Adrenal gland (tissue), 12 donors: ENCODE data around the gene TM9SF2. TPM values are rescaled to one million over a fixed set of nuclear protein-coding genes. Genes with fewer than 3 reads are reported as not detected.

Experiments used
- DNase-seq, 7 donors: peaks; one replicate each; pipeline ENCODE4 v3.0.0-alpha.2; 2019 to 2020
- H3K27ac ChIP-seq, 5 donors: fragments of 200-600 bp; sonication (generic) in 4 of 5; 1 replicate in 3 of 5; 2 replicates in 2 of 5; pipeline versions ENCODE4 v1.5.1 to v1.8.0; 2016 to 2020; ENCODE audit warnings: mild to moderate bottlenecking in 1 of 5
- H3K27me3 ChIP-seq: fragments of 200-600 bp; 2 replicates; pipeline ENCODE4 v1.8.0; 2021
- H3K36me3 ChIP-seq, 2 donors: fragments of 200-600 bp; replicated peaks in 1 of 2; 1 replicate in 1 of 2; 2 replicates in 1 of 2; pipeline versions ENCODE4 v1.5.1 to v1.8.0; 2018 to 2022
- H3K4me1 ChIP-seq, 2 donors: fragments of 200-600 bp; replicated peaks in 1 of 2; 1 replicate in 1 of 2; 2 replicates in 1 of 2; pipeline versions ENCODE4 v1.5.1 to v1.8.0; 2018 to 2021
- H3K4me3 ChIP-seq, 4 donors: fragments of 200-600 bp; sonication (generic) in 3 of 4; one replicate each; pipeline ENCODE4 v1.5.1; 2016 to 2018
- H3K9me3 ChIP-seq, 3 donors: fragments of 200-600 bp; sonication (generic) in 1 of 3; replicated peaks in 1 of 3; 1 replicate in 2 of 3; 2 replicates in 1 of 3; pipeline versions ENCODE4 v1.5.1 to v1.8.0; 2016 to 2021
- POLR2A ChIP-seq, 2 donors: fragments of 450-650 bp; IDR thresholded peaks; one replicate each; pipeline ENCODE4 v1.6.1; 2017; ENCODE audit warnings: antibody characterized with exemption in 2 of 2, mild to moderate bottlenecking in 2 of 2, moderate library complexity in 1 of 2
- WGBS, 4 donors: extraction: QIAGEN DNeasy Blood & Tissue Kit in 2 of 4; methylation state at CpG; one replicate each; pipeline versions ENCODE4 v1.1.5 to v1.1.7; 2013 to 2017; 5-methylcytosine and 5-hydroxymethylcytosine counted together
- intact Hi-C, 2 donors: fragments of 100-400 bp; cut with DNase I; formaldehyde crosslinking; loops; one replicate each; pipeline versions ENCODE4 v1.14.1 to v1.15.0; 2022 to 2023
- polyA plus RNA-seq, 3 donors: library from polyadenylated mRNA; stranded (reverse); fragments of 200-250 nt in 2 of 3; fragments of 350-450 nt in 1 of 3; fragmentation: Illumina TruSeq in 1 of 3; extraction: RNeasy Lipid Tissue Mini Kit (QIAGEN cat#74804) in 1 of 3; gene quantifications; one replicate each; pipeline ENCODE4 v1.2.3, GENCODE V29; 2013 to 2014
- total RNA-seq, 9 donors: library from RNA; depleted of rRNA in 4 of 9; stranded (reverse); fragments of >200 nt in 4 of 9; fragments of 120-200 nt in 1 of 9; fragmentation: NEBNext Ultra II Directional in 1 of 9; extraction: Animal tissue kit (Norgen Biotek cat#: 25700) in 1 of 9; gene quantifications; one replicate each; pipeline versions ENCODE4 v1.1.0 to v1.2.4, GENCODE V29; 2013 to 2023
- TF ChIP-seq, protein P1 (sequence below), 6 experiments: fragments of 450-650 bp in 4 of 6; fragments of 200-600 bp in 2 of 6; sonication (generic) in 1 of 6; IDR thresholded peaks; 1 replicate in 5 of 6; 2 replicates in 1 of 6; pipeline versions ENCODE4 v1.5.1 to v1.8.0; 2016 to 2021; ENCODE audit warnings: antibody characterized with exemption in 6 of 6, mild to moderate bottlenecking in 2 of 6, moderate library complexity in 1 of 6
- donor health status: healthy with polysubstance abuse.
- donor health status: Bipolar disorder and iron deficiency.
- donor health status: DM: yes; HTN: yes; CAD: no.
- donor health status: DM: no; HTN: no; CAD: no.
- donor health status: DM: no; HTN: no; CAD: no.
- donor health status: DM: yes; HTN: yes; CAD: no.

The TM9SF2 gene
- total and polyA plus RNA-seq, 12 donors: 22.7 to 153 (median 113) TPM

DNA sequence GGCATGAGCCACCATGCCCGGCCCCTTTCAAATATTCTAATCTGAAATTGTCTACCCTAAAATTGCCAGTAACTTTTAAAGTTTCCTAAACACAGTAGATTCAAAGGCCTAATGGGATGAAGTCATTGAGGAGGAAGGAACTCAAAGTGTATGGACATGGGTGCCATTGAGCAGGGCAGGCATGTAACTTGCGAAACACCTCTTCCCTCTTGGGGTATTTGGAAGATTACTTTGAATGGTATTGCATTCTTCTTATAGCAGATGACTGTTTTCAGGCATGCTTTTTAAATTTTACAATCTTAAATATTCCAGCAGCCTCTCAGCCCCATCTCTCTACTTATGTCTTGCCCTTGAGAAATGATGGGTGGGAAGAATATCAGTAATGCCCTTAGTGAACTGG, 21.0 kb downstream of the TM9SF2 start:
- whole genome bisulfite sequencing, 4 donors: 96 to 100% (median 100%) methylated on average over 2 of the region's 2 CpGs
- DNase-seq: no peak
- H3K9me3 ChIP-seq: no peaks in the 10 kb centered on the region
- H3K36me3 ChIP-seq: peaks cover 0 to 49% of the 10 kb centered on the region in 2 donors
- H3K27me3 ChIP-seq: no peaks in the 10 kb centered on the region
- H3K4me3 ChIP-seq: no peak overlapping the region
- intact Hi-C loops: no loop called here
- H3K27ac ChIP-seq: no peak overlapping the region
- no peak for TF ChIP-seq POLR2A (IDR thresholded peaks at IDR 0.05)
- TF ChIP-seq, protein P1, sequence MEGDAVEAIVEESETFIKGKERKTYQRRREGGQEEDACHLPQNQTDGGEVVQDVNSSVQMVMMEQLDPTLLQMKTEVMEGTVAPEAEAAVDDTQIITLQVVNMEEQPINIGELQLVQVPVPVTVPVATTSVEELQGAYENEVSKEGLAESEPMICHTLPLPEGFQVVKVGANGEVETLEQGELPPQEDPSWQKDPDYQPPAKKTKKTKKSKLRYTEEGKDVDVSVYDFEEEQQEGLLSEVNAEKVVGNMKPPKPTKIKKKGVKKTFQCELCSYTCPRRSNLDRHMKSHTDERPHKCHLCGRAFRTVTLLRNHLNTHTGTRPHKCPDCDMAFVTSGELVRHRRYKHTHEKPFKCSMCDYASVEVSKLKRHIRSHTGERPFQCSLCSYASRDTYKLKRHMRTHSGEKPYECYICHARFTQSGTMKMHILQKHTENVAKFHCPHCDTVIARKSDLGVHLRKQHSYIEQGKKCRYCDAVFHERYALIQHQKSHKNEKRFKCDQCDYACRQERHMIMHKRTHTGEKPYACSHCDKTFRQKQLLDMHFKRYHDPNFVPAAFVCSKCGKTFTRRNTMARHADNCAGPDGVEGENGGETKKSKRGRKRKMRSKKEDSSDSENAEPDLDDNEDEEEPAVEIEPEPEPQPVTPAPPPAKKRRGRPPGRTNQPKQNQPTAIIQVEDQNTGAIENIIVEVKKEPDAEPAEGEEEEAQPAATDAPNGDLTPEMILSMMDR (IDR thresholded peaks at IDR 0.05): no peak
- peaks cover 0 to 6% of the 10 kb centered on the region in 2 donors for H3K4me1 ChIP-seq

DNA sequence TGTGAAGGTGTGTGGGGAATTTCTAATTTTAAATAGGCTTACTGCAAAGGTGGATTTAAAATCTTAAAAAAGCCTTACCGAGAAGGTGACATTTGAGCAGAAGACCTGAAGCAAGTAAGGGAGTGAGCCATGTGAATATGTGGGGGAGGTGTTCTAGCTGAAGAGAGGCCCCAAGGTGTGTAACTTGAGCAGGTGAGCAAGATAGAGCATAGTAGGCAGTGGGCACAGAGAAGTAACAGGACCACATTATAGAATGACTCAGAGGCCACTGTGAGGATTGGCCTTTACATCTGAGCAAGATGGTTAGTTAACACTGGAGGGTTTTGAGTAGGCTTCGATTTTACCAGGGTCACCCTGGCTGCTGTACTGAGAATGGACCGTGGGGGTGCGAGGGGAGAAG, 22.6 kb downstream of the TM9SF2 start:
- intact Hi-C loops: no loop called here
- DNase-seq: no peak
- peaks cover 0 to 38% of the 10 kb centered on the region in 2 donors for H3K36me3 ChIP-seq

DNA sequence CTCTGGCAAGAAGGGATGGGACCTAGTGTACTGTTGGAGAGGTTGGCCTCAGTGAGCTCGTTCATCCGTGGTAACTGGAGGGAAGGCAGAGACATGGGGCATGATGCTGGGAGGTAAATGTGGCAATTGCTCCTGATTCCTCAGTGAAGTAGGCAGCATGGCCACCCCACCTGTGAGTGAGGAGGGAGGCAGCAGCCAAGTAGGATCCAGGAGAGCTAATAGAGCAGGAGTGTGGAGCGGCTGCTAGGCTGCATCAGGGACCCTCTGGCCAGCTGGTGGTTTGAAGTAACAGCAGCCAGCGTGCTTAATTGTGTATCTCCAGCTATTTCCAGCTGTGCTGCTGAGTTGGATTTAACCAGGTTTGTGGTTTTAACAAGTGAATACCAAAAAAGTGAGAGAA, 24.7 kb downstream of the TM9SF2 start:
- no peak overlapping the region for H3K4me3 ChIP-seq
- no peaks in the 10 kb centered on the region for H3K9me3 ChIP-seq
- peaks cover 0 to 25% of the 10 kb centered on the region in 2 donors for H3K36me3 ChIP-seq
- no peaks in the 10 kb centered on the region for H3K4me1 ChIP-seq
- TF ChIP-seq, protein P1 (IDR thresholded peaks at IDR 0.05): no peak
- no peak for TF ChIP-seq POLR2A (IDR thresholded peaks at IDR 0.05)
- H3K27ac ChIP-seq: no peak overlapping the region
- 88 to 95% (median 90%) methylated on average over 4 of the region's 4 CpGs for WGBS, 4 donors
- intact Hi-C loops: no loop called here
- DNase-seq: no peak
- no peaks in the 10 kb centered on the region for H3K27me3 ChIP-seq

More for the DNA sequence above, 22.6 kb downstream of the TM9SF2 start:
- no peak overlapping the region for H3K27ac ChIP-seq
- WGBS, 4 donors: 94 to 98% (median 95%) methylated on average over 4 of the region's 4 CpGs
- H3K27me3 ChIP-seq: no peaks in the 10 kb centered on the region
- H3K4me1 ChIP-seq: no peaks in the 10 kb centered on the region
- no peaks in the 10 kb centered on the region for H3K9me3 ChIP-seq
- TF ChIP-seq, protein P1 (IDR thresholded peaks at IDR 0.05): no peak
- no peak for TF ChIP-seq POLR2A (IDR thresholded peaks at IDR 0.05)
- H3K4me3 ChIP-seq: no peak overlapping the region

DNA sequence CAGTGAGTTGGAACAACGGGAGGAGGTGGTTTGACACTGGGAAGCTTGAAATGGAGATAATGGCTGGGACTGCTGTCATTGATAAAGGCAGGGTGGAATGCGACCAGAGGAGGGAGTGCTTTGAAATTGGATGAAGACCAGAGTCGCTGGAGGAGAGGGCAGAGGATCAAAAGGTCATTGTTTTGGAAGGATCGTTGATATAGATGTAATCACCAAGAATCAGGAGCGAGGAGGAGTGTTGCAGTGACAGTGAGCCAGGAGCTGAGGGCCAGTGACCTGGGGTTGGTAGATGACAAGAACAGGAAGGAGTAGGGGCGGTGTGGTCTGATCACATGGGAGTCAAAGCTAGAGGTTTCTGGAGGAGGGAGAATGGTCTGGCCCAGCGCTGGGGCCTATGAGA, 25.3 kb downstream of the TM9SF2 start:
- Histone ChIP-seq H3K27ac (no peak overlapping the region), H3K9me3 (no peaks in the 10 kb centered on the region), H3K27me3 (no peaks in the 10 kb centered on the region), H3K36me3 (peaks cover 0 to 21% of the 10 kb centered on the region in 2 donors), H3K4me1 (no peaks in the 10 kb centered on the region), H3K4me3 (no peak overlapping the region)
- 76 to 81% (median 78%) methylated on average over 7 of the region's 7 CpGs for WGBS, 4 donors
- no peak for TF ChIP-seq POLR2A (IDR thresholded peaks at IDR 0.05)
- TF ChIP-seq, protein P1 (IDR thresholded peaks at IDR 0.05): no peak
- intact Hi-C loops: no loop called here
- no peak for DNase-seq
